ENCODE results near the gene DDC.

DNA sequence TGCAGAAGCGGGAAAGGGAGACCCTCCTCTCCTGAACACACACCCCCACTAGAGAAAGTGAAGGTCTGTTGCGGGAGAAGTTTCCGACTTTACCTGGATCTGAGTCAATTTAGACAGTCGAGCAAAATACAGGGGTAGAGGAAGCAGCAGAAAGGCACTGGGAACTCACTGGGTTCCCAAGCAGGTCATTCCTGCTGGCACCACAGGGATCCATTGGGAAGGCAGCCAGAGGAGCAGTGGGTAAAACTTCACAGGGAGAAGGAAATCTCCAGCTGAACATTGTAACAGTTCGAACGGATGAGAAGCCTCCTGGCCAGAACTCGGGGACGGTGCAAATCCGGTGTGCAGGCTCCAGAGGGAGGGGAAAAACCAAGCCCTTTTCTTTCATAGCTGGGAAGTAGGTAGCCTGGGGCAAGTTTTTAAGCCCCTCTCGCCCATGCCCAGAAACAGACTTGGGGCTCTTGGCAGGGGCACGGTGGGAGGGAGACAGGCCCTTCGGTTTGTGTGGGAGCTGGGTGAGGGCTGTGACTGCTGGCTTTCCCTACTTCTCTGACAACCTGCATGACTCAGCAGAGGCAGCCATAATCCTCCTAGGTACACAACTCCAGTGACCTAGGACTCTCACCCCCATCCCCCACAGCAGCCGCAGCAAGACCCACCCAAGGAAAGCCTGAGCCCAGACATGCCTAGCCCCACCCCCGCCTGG, 51.9 kb downstream of the DDC start:
- TF ChIP-seq POLR2A (IDR thresholded peaks at IDR 0.05): no peak
- TF ChIP-seq EP300 (IDR thresholded peaks at IDR 0.05; ENCODE audit: low read depth): no peak
